Measurements from ENCODE around the gene NPHP4. TPM values are rescaled to one million over a fixed set of nuclear protein-coding genes. Genes with fewer than 3 reads are reported as not detected.

NPHP4 gene
- total and polyA plus RNA-seq, 9 of the 15 experiments (the other 6 are each of a cell fraction or from before 2014, with no cell fraction given): 0.52 to 26.2 (median 6.7) TPM

DNA sequence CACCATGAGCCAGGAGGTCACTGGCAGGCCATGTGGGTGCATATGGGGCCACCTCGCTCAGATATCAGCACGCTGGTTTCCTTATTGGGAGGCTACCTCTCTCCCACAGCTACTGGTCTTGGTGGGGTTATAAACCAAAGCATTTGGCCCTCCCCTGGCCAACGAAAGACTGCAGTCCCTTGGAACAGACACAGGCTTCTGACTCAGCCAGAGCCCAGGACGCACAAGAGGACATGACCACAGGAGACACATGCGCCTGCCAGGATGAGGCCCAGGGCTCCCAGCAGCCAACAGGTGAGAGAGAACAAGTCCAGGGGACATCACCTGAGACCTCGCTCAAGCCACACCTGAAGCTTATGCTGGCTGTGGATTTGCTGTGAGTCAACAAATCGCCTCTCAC, 13.8 kb downstream of the NPHP4 start:
- TF ChIP-seq MTA1 (IDR thresholded peaks at IDR 0.05; ENCODE audit: borderline replicate concordance) (no peak), ZBTB1 (CRISPR knock-in tag; IDR thresholded peaks at IDR 0.05; ENCODE audit: borderline replicate concordance, low read depth) (no peak), ZNF384 (IDR thresholded peaks at IDR 0.05; ENCODE audit: low read depth, low read length) (no peak), EZH2 (IDR thresholded peaks at IDR 0.05; ENCODE audit: borderline replicate concordance, low read depth, low read length) (no peak), CHD1 (IDR thresholded peaks at IDR 0.05; ENCODE audit: low read length) (no peak), ZNF699 (CRISPR knock-in tag; IDR thresholded peaks at IDR 0.05; ENCODE audit: insufficient replicate concordance) (no peak), CREB1 (IDR thresholded peaks at IDR 0.05) (no peak), CREB1 (CRISPR knock-in tag; IDR thresholded peaks at IDR 0.05) (no peak), FOXA1 (IDR thresholded peaks at IDR 0.05; ENCODE audit: borderline replicate concordance) (no peak), RUNX1 (IDR thresholded peaks at IDR 0.05; ENCODE audit: low read depth) (no peak), KAT7 (CRISPR knock-in tag; IDR thresholded peaks at IDR 0.05; ENCODE audit: borderline replicate concordance) (no peak), JUNB (CRISPR knock-in tag; conservative IDR thresholded peaks at IDR 0.05) (no peak), SIN3A (IDR thresholded peaks at IDR 0.05; ENCODE audit: borderline replicate concordance in 2 of 2, control insufficient read depth in 1 of 2, low read depth in 2 of 2, low read length in 2 of 2) (no peak), LCOR (CRISPR knock-in tag; IDR thresholded peaks at IDR 0.05) (no peak), RFX1 (IDR thresholded peaks at IDR 0.05) (no peak), ELF2 (CRISPR knock-in tag; IDR thresholded peaks at IDR 0.05) (no peak), ZNF507 (tag; conservative IDR thresholded peaks at IDR 0.05) (no peak), ZKSCAN3 (CRISPR knock-in tag; IDR thresholded peaks at IDR 0.05) (no peak)
- TF ChIP-seq, protein P1, sequence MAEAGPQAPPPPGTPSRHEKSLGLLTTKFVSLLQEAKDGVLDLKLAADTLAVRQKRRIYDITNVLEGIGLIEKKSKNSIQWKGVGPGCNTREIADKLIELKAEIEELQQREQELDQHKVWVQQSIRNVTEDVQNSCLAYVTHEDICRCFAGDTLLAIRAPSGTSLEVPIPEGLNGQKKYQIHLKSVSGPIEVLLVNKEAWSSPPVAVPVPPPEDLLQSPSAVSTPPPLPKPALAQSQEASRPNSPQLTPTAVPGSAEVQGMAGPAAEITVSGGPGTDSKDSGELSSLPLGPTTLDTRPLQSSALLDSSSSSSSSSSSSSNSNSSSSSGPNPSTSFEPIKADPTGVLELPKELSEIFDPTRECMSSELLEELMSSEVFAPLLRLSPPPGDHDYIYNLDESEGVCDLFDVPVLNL (CRISPR knock-in tag; IDR thresholded peaks at IDR 0.05; ENCODE audit: low read depth): no peak
- TF ChIP-seq, protein P2, sequence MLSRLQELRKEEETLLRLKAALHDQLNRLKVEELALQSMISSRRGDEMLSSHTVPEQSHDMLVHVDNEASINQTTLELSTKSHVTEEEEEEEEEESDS (CRISPR knock-in tag; IDR thresholded peaks at IDR 0.05): no peak
- H3K27ac ChIP-seq (ENCODE audit: extremely low read depth, low read depth, low read length): no peak overlapping the region
- H3K79me2 ChIP-seq (ENCODE audit: control insufficient read depth, insufficient read depth, low read length): no peaks in the 10 kb centered on the region
- in situ Hi-C loops (cut with MboI): no loop called here
- DNase-seq (ENCODE audit: extremely low read depth in 1 of 4, low spot score in 3 of 4) (no peak), FAIRE-seq (no peak), ATAC-seq (no peak)
- H3K4me1 ChIP-seq (replicated peaks in 1 of 2; ENCODE audit: control insufficient read depth in 2 of 2, insufficient read depth in 2 of 2, low read length in 2 of 2): peaks cover 17 to 19% of the 10 kb centered on the region in 2 experiments
- no peaks in the 10 kb centered on the region for H3K27me3 ChIP-seq (ENCODE audit: control insufficient read depth in 2 of 2, insufficient read depth in 2 of 2, low read length in 2 of 2)
- no peak overlapping the region for H2AFZ ChIP-seq (ENCODE audit: low read depth, low read length)
- no peaks in the 10 kb centered on the region for H4K20me1 ChIP-seq (replicated peaks; ENCODE audit: control insufficient read depth, insufficient read depth, low read length)
- intact Hi-C loops (cut with micrococcal nuclease): loop anchor here (10.0 kb wide), 1 partner anchor 464 kb away; no protein-coding TSS in a partner anchor
- H3K36me3 ChIP-seq (ENCODE audit: control insufficient read depth, insufficient read depth, low read length): peaks cover 59% of the 10 kb centered on the region
- H3K9me1 ChIP-seq (ENCODE audit: control insufficient read depth, insufficient read depth, low read length): no peaks in the 10 kb centered on the region
- POLR2A ChIA-PET: interaction anchor here (1.0 kb wide), 1 partner anchor 28 kb away, joined by 4 read pairs; no protein-coding TSS in a partner anchor
- CTCF ChIA-PET (ENCODE audit: low intra/inter-chr PET ratio): no interaction called here
- 70% methylated on average over 6 of the region's 7 CpGs for WGBS (ENCODE audit: insufficient coverage, low coverage, missing lambda C conversion rate)
- H3K9ac ChIP-seq (ENCODE audit: insufficient read depth in 1 of 2, low read depth in 2 of 2, low read length in 2 of 2): 0 out of 4 replicates have a peak overlapping the region, but pooled peaks of 1 of the 2 experiments have one; percentile 29
- H3K4me3 ChIP-seq: no peak overlapping the region
- no peak overlapping the region for H3K4me2 ChIP-seq (ENCODE audit: insufficient read depth, low read length)
- no TSS peak for BruUV-seq (replicated peaks)
- H3K9me3 ChIP-seq (replicated peaks; ENCODE audit: control insufficient read depth, insufficient read depth, low read depth, low read length): no peaks in the 10 kb centered on the region
